ENCODE data around the gene DUOX2. TPM values are rescaled to one million over a fixed set of nuclear protein-coding genes. Genes with fewer than 3 reads are reported as not detected.

DUOX2 gene
- total and polyA plus RNA-seq, 2 of the 13 experiments (the other 11 are each of a cell fraction or from before 2014, with no cell fraction given), result 0.08 TPM; not detected in 1

- no TSS peak for BruUV-seq (replicated peaks)
- ATAC-seq, result peak; percentile 50
- intact Hi-C loops (cut with micrococcal nuclease; ENCODE audit: unreplicated experiment) (no loop called here), in situ Hi-C loops (cut with HindIII; ENCODE audit: extremely low pct_ligation_motif_present, low pct_unique_long_range_greater_than_20kb) (no loop called here)
- Histone ChIP-seq H3K4me3 (replicated peaks in 1 of 3; ENCODE audit: insufficient read depth in 1 of 3, low read depth in 2 of 3, low read length in 3 of 3) (no peak overlapping the region), H2AFZ (ENCODE audit: low read length) (no peak overlapping the region), H3K27me3 (ENCODE audit: control insufficient read depth in 1 of 2, insufficient read depth in 2 of 2, low read length in 2 of 2) (peaks cover 4 to 18% of the 10 kb centered on the region in 2 experiments; a peak in 4 of 5 replicates), H3K79me2 (ENCODE audit: insufficient read depth, low read length) (no peaks in the 10 kb centered on the region), H3K4me2 (ENCODE audit: low read depth, low read length) (no peak overlapping the region), H3K4me1 (ENCODE audit: insufficient read depth, low read length) (peaks cover 13% of the 10 kb centered on the region), H3K27ac (ENCODE audit: extremely low read length, insufficient read depth, low read length) (no peak overlapping the region), H3K9me3 (ENCODE audit: low read length) (no peaks in the 10 kb centered on the region), H3K36me3 (replicated peaks in 1 of 2; ENCODE audit: control insufficient read depth in 1 of 2, insufficient read depth in 2 of 2, low read length in 2 of 2) (no peaks in the 10 kb centered on the region), H3K9ac (ENCODE audit: insufficient read depth, low read depth, low read length) (no peak overlapping the region), H4K20me1 (ENCODE audit: insufficient read depth, low read length) (no peaks in the 10 kb centered on the region)
- 54% methylated on average over 10 of the region's 10 CpGs for WGBS (ENCODE audit: low lambda C conversion rate)
- ChIA-PET POLR2A (no interaction called here), CTCF (ENCODE audit: low intra/inter-chr PET ratio, low total read pairs) (interaction anchor here (1.6 to 1.8 kb wide), 2 partner anchors 11 to 18 kb away, joined by 5 to 7 read pairs; no protein-coding TSS in a partner anchor)
- DNase-seq (ENCODE audit: low spot score), result no peak
- FAIRE-seq, result peak; percentile 26
- no peak for TF ChIP-seq HNRNPLL (IDR thresholded peaks at IDR 0.05; ENCODE audit: low read depth, low read length, poor library complexity, severe bottlenecking)
- TF ChIP-seq POGZ (CRISPR knock-in tag; IDR thresholded peaks at IDR 0.05), result no peak
- TF ChIP-seq GLI4 (CRISPR knock-in tag; IDR thresholded peaks at IDR 0.05; ENCODE audit: borderline replicate concordance), result no peak
- no peak for TF ChIP-seq ZNF18 (CRISPR knock-in tag; IDR thresholded peaks at IDR 0.05; ENCODE audit: insufficient replicate concordance)
- no peak for TF ChIP-seq SAP130 (CRISPR knock-in tag; IDR thresholded peaks at IDR 0.05; ENCODE audit: low read depth)
- peak; percentile 36; the same call in 1 of the 2 replicates for TF ChIP-seq STAG1 (CRISPR knock-in tag; IDR thresholded peaks at IDR 0.05)
- no peak for TF ChIP-seq GRHL1 (CRISPR knock-in tag; conservative IDR thresholded peaks at IDR 0.05)
- TF ChIP-seq CC2D1A (CRISPR knock-in tag; IDR thresholded peaks at IDR 0.05), result no peak
- TF ChIP-seq ZMAT5 (CRISPR knock-in tag; IDR thresholded peaks at IDR 0.05; ENCODE audit: borderline replicate concordance, low read depth), result no peak
- no peak for TF ChIP-seq ZNF615 (CRISPR knock-in tag; IDR thresholded peaks at IDR 0.05; ENCODE audit: borderline replicate concordance)
- TF ChIP-seq ZNF10 (CRISPR knock-in tag; IDR thresholded peaks at IDR 0.05; ENCODE audit: borderline replicate concordance, low read depth), result no peak
- peak; percentile 61 for TF ChIP-seq CTCF (CRISPR knock-in tag; IDR thresholded peaks at IDR 0.05)
- no peak for TF ChIP-seq SNAPC5 (CRISPR knock-in tag; IDR thresholded peaks at IDR 0.05; ENCODE audit: borderline replicate concordance)
- no peak for TF ChIP-seq NFIB (CRISPR knock-in tag; IDR thresholded peaks at IDR 0.05; ENCODE audit: borderline replicate concordance)
- no peak for TF ChIP-seq ZFP90 (CRISPR knock-in tag; IDR thresholded peaks at IDR 0.05; ENCODE audit: borderline replicate concordance)
- TF ChIP-seq GFI1 (CRISPR knock-in tag; IDR thresholded peaks at IDR 0.05; ENCODE audit: borderline replicate concordance), result no peak
- TF ChIP-seq ZNF224 (CRISPR knock-in tag; IDR thresholded peaks at IDR 0.05), result no peak
- TF ChIP-seq TCF12 (IDR thresholded peaks at IDR 0.05), result no peak
- no peak for TF ChIP-seq TCF12 (CRISPR knock-in tag; IDR thresholded peaks at IDR 0.05)
- TF ChIP-seq KMT2B (CRISPR knock-in tag; IDR thresholded peaks at IDR 0.05), result no peak
- TF ChIP-seq ZFY (CRISPR knock-in tag; IDR thresholded peaks at IDR 0.05), result no peak
These were observed 22.4 kb upstream of the DUOX2 start for GRCh38 chr15:45136378-45136764.
